Type B pancreatic cell (in vitro differentiated cells): Measurements from ENCODE around the gene WDHD1. TPM values are rescaled to one million over a fixed set of nuclear protein-coding genes. Genes with fewer than 3 reads are reported as not detected.
"Not testable (repeated sequence)": the region's sequence is repeated elsewhere in the genome, so short reads cannot be mapped to it uniquely, and the experiment has no call there.

ENCODE experiments used
- DNase-seq: peaks from one replicate; pipeline ENCODE4 v3.0.0; 2021; ENCODE audit warnings: mixed read lengths; ENCODE audit not compliant: unreplicated experiment; ENCODE audit errors: extremely low spot score
- H3K27ac Mint-ChIP-seq: 2 replicates; pipeline ENCODE4 v1.8.0; 2021; ENCODE audit warnings: mild to moderate bottlenecking, mixed read lengths
- H3K27me3 Mint-ChIP-seq: 2 replicates; pipeline ENCODE4 v1.8.0; 2021; ENCODE audit warnings: mixed read lengths
- H3K36me3 Mint-ChIP-seq: 2 replicates; pipeline ENCODE4 v1.8.0; 2021; ENCODE audit warnings: mixed read lengths
- H3K4me1 Mint-ChIP-seq: one replicate; pipeline ENCODE4 v1.8.0; 2021; ENCODE audit warnings: mixed read lengths; ENCODE audit not compliant: unreplicated experiment
- H3K4me3 Mint-ChIP-seq: 2 replicates; pipeline ENCODE4 v1.8.0; 2021; ENCODE audit warnings: mild to moderate bottlenecking, mixed read lengths
- H3K9me3 Mint-ChIP-seq: 2 replicates; pipeline ENCODE4 v1.8.0; 2021; ENCODE audit warnings: mixed read lengths
- total RNA-seq: library from RNA; stranded (reverse); gene quantifications from 2 replicates; pipeline ENCODE4 v1.2.1, GENCODE V29; 2021; ENCODE audit warnings: low replicate concordance
- TF ChIP-seq, protein P1 (sequence below): fragments of 200-600 bp; sonication (generic); conservative IDR thresholded peaks from 2 replicates; pipeline ENCODE4 v1.5.0; 2021; ENCODE audit warnings: antibody characterized with exemption, mild to moderate bottlenecking

WDHD1 gene
- total RNA-seq, 1 donor from 2014 or later: 36.0 TPM

DNA sequence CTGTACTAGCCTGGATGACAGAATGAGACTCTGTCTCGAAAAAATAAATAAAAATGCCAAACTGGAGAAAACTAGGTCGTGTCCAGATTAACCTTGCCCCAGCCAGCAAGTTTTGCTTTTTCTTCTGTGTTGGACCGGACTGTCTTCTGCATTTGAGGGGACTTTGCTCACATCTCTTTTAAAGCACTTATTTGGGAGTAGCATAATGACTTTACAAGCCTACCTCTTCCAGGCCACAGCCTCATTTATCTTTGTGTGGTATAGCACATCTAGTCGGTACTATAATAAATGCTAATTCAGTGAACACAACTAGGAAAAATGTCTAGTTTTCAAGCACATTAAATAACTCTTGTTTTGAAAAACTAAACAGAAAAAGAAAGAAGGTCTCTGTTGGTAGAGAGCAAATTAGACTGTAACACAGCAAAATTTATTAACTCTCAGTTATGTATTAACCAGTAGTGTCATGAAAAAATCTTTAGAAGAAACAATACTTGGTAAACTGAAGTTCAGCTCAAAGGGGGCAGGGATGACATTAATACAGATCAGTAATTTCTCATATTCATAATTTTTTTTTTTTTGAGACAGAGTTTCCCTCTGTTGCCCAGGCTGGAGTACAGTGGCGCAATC, 52.0 kb downstream of the WDHD1 start:
- H3K27ac Mint-ChIP-seq: no peak overlapping the region
- H3K4me3 Mint-ChIP-seq: no peak overlapping the region
- no peaks in the 10 kb centered on the region for H3K4me1 Mint-ChIP-seq
- no peak for DNase-seq
- TF ChIP-seq, protein P1, sequence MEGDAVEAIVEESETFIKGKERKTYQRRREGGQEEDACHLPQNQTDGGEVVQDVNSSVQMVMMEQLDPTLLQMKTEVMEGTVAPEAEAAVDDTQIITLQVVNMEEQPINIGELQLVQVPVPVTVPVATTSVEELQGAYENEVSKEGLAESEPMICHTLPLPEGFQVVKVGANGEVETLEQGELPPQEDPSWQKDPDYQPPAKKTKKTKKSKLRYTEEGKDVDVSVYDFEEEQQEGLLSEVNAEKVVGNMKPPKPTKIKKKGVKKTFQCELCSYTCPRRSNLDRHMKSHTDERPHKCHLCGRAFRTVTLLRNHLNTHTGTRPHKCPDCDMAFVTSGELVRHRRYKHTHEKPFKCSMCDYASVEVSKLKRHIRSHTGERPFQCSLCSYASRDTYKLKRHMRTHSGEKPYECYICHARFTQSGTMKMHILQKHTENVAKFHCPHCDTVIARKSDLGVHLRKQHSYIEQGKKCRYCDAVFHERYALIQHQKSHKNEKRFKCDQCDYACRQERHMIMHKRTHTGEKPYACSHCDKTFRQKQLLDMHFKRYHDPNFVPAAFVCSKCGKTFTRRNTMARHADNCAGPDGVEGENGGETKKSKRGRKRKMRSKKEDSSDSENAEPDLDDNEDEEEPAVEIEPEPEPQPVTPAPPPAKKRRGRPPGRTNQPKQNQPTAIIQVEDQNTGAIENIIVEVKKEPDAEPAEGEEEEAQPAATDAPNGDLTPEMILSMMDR: no peak
- peaks cover 17% of the 10 kb centered on the region for H3K36me3 Mint-ChIP-seq
- no peaks in the 10 kb centered on the region for H3K9me3 Mint-ChIP-seq
- H3K27me3 Mint-ChIP-seq: no peaks in the 10 kb centered on the region

DNA sequence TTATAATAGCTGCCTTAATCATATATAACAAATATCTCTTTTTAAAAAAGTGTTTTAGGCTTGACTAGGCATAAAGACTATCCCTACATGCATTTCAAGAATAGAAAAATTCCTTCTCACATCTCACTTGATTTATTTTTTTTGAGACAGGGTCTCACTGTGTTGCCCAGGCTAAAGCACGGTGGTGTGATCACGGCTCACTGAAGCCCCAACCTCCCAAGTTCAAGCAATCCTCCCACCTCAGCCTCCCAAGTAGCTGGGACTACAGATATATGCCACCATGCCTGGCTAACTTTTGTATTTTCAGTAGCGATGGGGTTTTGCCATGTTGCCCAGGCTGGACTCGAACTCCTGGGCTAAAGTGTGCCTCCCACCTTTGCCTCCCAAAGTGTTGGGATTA, 59.4 kb downstream of the WDHD1 start:
- H3K4me3 Mint-ChIP-seq: no peak overlapping the region
- DNase-seq: no peak
- no peaks in the 10 kb centered on the region for H3K9me3 Mint-ChIP-seq
- H3K36me3 Mint-ChIP-seq: peaks cover 36% of the 10 kb centered on the region
- H3K4me1 Mint-ChIP-seq: no peaks in the 10 kb centered on the region
- H3K27me3 Mint-ChIP-seq: no peaks in the 10 kb centered on the region
- TF ChIP-seq, protein P1: no peak
- no peak overlapping the region for H3K27ac Mint-ChIP-seq

DNA sequence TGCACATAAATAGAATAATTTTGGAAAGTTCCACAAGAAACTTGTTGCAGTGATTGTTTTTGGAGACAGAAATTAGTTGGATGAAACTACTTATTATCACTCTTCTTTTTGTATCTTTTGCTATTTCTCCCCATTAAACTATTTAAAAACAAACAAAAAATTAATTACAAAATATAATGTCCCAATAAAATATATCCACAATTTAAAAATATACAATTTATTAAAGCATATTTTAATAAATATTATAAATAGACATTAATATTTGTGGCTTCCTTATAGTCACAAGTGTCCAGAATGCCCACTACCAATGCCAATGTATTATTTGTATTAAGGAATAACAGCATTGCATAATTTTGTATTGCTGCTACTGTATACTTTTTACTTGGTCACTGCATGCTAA, 71.8 kb downstream of the WDHD1 start:
- Mint-ChIP-seq H3K27me3 (no peaks in the 10 kb centered on the region), H3K4me1 (no peaks in the 10 kb centered on the region), H3K27ac (no peak overlapping the region), H3K36me3 (peaks cover 27% of the 10 kb centered on the region), H3K9me3 (no peaks in the 10 kb centered on the region), H3K4me3 (no peak overlapping the region)
- TF ChIP-seq, protein P1: no peak
- no peak for DNase-seq

DNA sequence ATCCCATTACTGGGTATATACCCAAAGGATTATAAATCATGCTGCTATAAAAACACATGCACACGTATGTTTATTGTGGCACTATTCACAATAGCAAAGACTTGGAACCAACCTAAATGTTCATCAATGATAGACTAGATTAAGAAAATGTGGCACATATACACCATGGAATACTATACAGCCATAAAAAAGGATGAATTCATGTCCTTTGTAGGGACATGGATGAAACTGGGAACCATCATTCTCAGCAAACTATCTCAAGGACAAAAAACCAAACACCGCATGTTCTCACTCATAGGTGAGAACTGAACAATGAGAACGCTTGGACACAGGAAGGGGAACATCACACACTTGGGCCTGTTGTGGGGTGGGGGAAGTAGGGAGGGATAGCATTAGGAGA, 73.3 kb downstream of the WDHD1 start:
- peaks cover 26% of the 10 kb centered on the region for H3K36me3 Mint-ChIP-seq
- not testable (repeated sequence) for H3K4me3 Mint-ChIP-seq

DNA sequence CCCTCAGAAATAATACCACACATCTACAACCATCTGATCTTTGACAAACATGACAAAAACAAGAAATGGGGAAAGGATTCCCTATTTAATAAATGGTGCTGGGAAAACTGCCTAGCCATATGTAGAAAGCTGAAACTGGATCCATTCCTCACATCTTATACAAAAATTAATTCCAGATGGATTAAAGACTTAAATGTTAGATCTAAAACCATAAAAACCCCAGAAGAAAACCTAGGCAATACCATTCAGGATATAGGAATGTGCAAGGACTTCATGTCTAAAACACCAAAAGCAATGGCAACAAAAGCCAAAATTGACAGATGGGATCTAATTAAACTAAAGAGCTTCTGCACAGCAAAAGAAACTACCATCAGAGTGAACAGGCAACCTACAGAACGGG, 74.1 kb downstream of the WDHD1 start:
- H3K27ac Mint-ChIP-seq: not testable (repeated sequence)
- H3K36me3 Mint-ChIP-seq: peaks cover 22% of the 10 kb centered on the region

More for the DNA sequence above, 73.3 kb downstream of the WDHD1 start:
- H3K27ac Mint-ChIP-seq, DNase-seq, H3K27me3 Mint-ChIP-seq, H3K9me3 Mint-ChIP-seq, H3K4me1 Mint-ChIP-seq: not testable (repeated sequence)

DNA sequence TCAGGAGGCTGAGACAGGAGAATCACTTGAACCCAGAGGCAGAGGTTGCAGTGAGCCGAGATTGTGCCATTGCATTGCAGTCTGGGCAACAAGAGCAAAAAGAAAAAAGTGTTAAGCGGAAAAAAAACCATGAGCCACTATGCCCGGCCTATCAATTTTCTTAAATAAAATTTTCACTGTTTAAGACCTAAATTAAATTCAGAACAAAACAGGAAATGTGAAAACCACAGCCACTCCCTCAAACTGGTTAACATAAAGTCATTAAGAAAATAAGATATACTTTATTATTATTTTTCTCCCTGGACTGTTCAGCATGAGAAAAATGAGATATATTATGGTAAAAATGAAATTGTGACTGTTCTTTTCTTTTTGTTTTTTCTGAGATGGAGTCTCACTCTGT, 79.7 kb downstream of the WDHD1 start:
- no peak overlapping the region for H3K4me3 Mint-ChIP-seq

More for the DNA sequence above, 74.1 kb downstream of the WDHD1 start:
- H3K9me3 Mint-ChIP-seq, H3K4me3 Mint-ChIP-seq, H3K4me1 Mint-ChIP-seq, H3K27me3 Mint-ChIP-seq, DNase-seq: not testable (repeated sequence)

More for the DNA sequence above, 79.7 kb downstream of the WDHD1 start:
- Mint-ChIP-seq H3K4me1 (no peaks in the 10 kb centered on the region), H3K9me3 (no peaks in the 10 kb centered on the region), H3K27me3 (no peaks in the 10 kb centered on the region), H3K36me3 (peaks cover 25% of the 10 kb centered on the region), H3K27ac (no peak overlapping the region)
- DNase-seq: no peak
- TF ChIP-seq, protein P1: no peak
